Measurements from ENCODE around the gene MCM3. TPM values are rescaled to one million over a fixed set of nuclear protein-coding genes. Genes with fewer than 3 reads are reported as not detected.

MCM3 gene
- total and polyA plus RNA-seq, 2 donors (not counting 1 experiment from before 2014, with no cell fraction given): 15.9 to 40.3 TPM

DNA sequence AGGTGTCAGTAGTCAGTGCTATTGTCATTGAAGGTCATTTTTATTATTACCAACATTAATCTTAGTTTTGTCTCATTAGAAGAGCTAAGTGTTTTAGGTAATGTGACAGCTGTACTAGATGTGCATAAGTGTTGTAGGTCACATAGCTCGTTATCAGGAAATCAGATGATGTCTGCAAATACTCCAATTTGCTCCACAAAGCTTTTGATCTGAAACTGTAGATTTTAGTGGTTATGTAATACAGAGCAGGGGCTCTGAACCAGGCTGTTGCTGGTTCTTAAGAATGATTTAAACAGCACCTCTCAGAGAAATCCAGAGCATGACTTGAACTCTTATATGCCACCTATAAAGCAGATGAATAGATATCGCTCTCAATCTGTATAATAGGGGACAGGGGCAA, 42.7 kb downstream of the MCM3 start:
- no peak for TF ChIP-seq EZH2 (IDR thresholded peaks at IDR 0.05; ENCODE audit: low read length, missing control alignments)
- TF ChIP-seq, protein P1, sequence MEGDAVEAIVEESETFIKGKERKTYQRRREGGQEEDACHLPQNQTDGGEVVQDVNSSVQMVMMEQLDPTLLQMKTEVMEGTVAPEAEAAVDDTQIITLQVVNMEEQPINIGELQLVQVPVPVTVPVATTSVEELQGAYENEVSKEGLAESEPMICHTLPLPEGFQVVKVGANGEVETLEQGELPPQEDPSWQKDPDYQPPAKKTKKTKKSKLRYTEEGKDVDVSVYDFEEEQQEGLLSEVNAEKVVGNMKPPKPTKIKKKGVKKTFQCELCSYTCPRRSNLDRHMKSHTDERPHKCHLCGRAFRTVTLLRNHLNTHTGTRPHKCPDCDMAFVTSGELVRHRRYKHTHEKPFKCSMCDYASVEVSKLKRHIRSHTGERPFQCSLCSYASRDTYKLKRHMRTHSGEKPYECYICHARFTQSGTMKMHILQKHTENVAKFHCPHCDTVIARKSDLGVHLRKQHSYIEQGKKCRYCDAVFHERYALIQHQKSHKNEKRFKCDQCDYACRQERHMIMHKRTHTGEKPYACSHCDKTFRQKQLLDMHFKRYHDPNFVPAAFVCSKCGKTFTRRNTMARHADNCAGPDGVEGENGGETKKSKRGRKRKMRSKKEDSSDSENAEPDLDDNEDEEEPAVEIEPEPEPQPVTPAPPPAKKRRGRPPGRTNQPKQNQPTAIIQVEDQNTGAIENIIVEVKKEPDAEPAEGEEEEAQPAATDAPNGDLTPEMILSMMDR (conservative IDR thresholded peaks at IDR 0.05 in 1 of 2, IDR thresholded peaks at IDR 0.05 in 1 of 2; ENCODE audit: low read depth in 1 of 2, low read length in 2 of 2): no peak

GRCh38 chr6:52233975-52234823, 50.3 kb downstream of the MCM3 start:
- Histone ChIP-seq H3K27me3 (ENCODE audit: control insufficient read depth, insufficient read depth, low read length) (no peaks in the 10 kb centered on the region), H3K4me3 (replicated peaks in 1 of 4; ENCODE audit: control extremely low read depth in 1 of 4, insufficient read depth in 1 of 4, low read depth in 3 of 4, low read length in 4 of 4) (no peak overlapping the region), H4K20me1 (ENCODE audit: control insufficient read depth, extremely low read depth, insufficient read depth, low read length) (no peaks in the 10 kb centered on the region), H3K4me2 (ENCODE audit: extremely low read depth, insufficient read depth, low read length) (no peak overlapping the region), H3K4me1 (ENCODE audit: control insufficient read depth, extremely low read depth, insufficient read depth, low read length) (no peaks in the 10 kb centered on the region), H3K9me3 (ENCODE audit: control insufficient read depth, insufficient read depth, low read depth, low read length) (no peaks in the 10 kb centered on the region), H3K27ac (ENCODE audit: insufficient read depth, low read length) (no peak overlapping the region), H3K79me2 (ENCODE audit: control insufficient read depth, insufficient read depth, low read length) (no peaks in the 10 kb centered on the region), H3K36me3 (ENCODE audit: control insufficient read depth, insufficient read depth, low read length) (no peaks in the 10 kb centered on the region), H3K9ac (ENCODE audit: insufficient read depth, low read length) (no peak overlapping the region), H2AFZ (ENCODE audit: low read length) (no peak overlapping the region)
- TF ChIP-seq EZH2 (IDR thresholded peaks at IDR 0.05; ENCODE audit: low read length, missing control alignments): no peak
- TF ChIP-seq, protein P1 (conservative IDR thresholded peaks at IDR 0.05 in 1 of 2, IDR thresholded peaks at IDR 0.05 in 1 of 2; ENCODE audit: low read depth in 1 of 2, low read length in 2 of 2): peak; percentile 19 to 52
- DNase-seq (ENCODE audit: low read depth in 2 of 2): peak; percentile 33 to 57

More for the DNA sequence above, 42.7 kb downstream of the MCM3 start:
- Histone ChIP-seq H3K9me3 (ENCODE audit: control insufficient read depth, insufficient read depth, low read depth, low read length) (no peaks in the 10 kb centered on the region), H3K36me3 (ENCODE audit: control insufficient read depth, insufficient read depth, low read length) (no peaks in the 10 kb centered on the region), H3K27ac (ENCODE audit: insufficient read depth, low read length) (no peak overlapping the region), H3K27me3 (ENCODE audit: control insufficient read depth, insufficient read depth, low read length) (peaks cover 4% of the 10 kb centered on the region), H3K4me1 (ENCODE audit: control insufficient read depth, extremely low read depth, insufficient read depth, low read length) (no peaks in the 10 kb centered on the region), H3K79me2 (ENCODE audit: control insufficient read depth, insufficient read depth, low read length) (no peaks in the 10 kb centered on the region), H3K4me2 (ENCODE audit: extremely low read depth, insufficient read depth, low read length) (no peak overlapping the region), H2AFZ (ENCODE audit: low read length) (no peak overlapping the region), H4K20me1 (ENCODE audit: control insufficient read depth, extremely low read depth, insufficient read depth, low read length) (no peaks in the 10 kb centered on the region), H3K4me3 (replicated peaks in 1 of 4; ENCODE audit: control extremely low read depth in 1 of 4, insufficient read depth in 1 of 4, low read depth in 3 of 4, low read length in 4 of 4) (no peak overlapping the region), H3K9ac (ENCODE audit: insufficient read depth, low read length) (no peak overlapping the region)
- DNase-seq (ENCODE audit: low read depth in 2 of 2): no peak

DNA sequence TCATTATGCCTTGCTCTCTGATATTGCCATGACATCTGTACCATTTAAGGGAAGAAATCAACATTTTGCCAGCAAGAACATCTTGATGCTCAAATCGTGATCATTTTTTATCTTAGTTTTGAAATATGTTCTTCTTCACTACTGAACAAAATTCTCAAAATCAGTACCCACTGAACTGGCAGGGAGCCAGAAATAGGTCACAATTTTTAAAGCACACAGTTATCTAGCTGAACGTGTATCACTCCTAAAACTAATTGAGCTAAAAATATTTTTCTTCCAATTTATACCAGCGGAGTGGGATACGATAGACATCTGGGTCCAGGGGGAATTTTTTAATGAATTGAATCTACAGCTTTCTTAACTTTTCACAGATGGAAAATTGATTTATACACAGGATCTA, 51.5 kb downstream of the MCM3 start:
- H3K36me3 ChIP-seq (ENCODE audit: control insufficient read depth, insufficient read depth, low read length): no peaks in the 10 kb centered on the region
- no peak overlapping the region for H3K4me2 ChIP-seq (ENCODE audit: extremely low read depth, insufficient read depth, low read length)
- no peaks in the 10 kb centered on the region for H4K20me1 ChIP-seq (ENCODE audit: control insufficient read depth, extremely low read depth, insufficient read depth, low read length)
- no peaks in the 10 kb centered on the region for H3K79me2 ChIP-seq (ENCODE audit: control insufficient read depth, insufficient read depth, low read length)
- no peak overlapping the region for H3K9ac ChIP-seq (ENCODE audit: insufficient read depth, low read length)
- no peaks in the 10 kb centered on the region for H3K4me1 ChIP-seq (ENCODE audit: control insufficient read depth, extremely low read depth, insufficient read depth, low read length)
- H3K27ac ChIP-seq (ENCODE audit: insufficient read depth, low read length): no peak overlapping the region
- H2AFZ ChIP-seq (ENCODE audit: low read length): no peak overlapping the region
- DNase-seq (ENCODE audit: low read depth in 2 of 2): no peak
- TF ChIP-seq, protein P1 (conservative IDR thresholded peaks at IDR 0.05 in 1 of 2, IDR thresholded peaks at IDR 0.05 in 1 of 2; ENCODE audit: low read depth in 1 of 2, low read length in 2 of 2): no peak
- no peak for TF ChIP-seq EZH2 (IDR thresholded peaks at IDR 0.05; ENCODE audit: low read length, missing control alignments)
- no peak overlapping the region for H3K4me3 ChIP-seq (replicated peaks in 1 of 4; ENCODE audit: control extremely low read depth in 1 of 4, insufficient read depth in 1 of 4, low read depth in 3 of 4, low read length in 4 of 4)
- no peaks in the 10 kb centered on the region for H3K27me3 ChIP-seq (ENCODE audit: control insufficient read depth, insufficient read depth, low read length)
- no peaks in the 10 kb centered on the region for H3K9me3 ChIP-seq (ENCODE audit: control insufficient read depth, insufficient read depth, low read depth, low read length)
